Prostate gland (tissue), 2 donors: ENCODE results near the gene LTB.
A peak's percentile ranks its signal among the peaks of the same experiment; 100 is the strongest.

ENCODE experiments used
- CTCF ChIP-seq, 4 experiments: fragments of 200-600 bp in 2 of 4; fragments of 450-650 bp in 2 of 4; sonication (generic) in 2 of 4; IDR thresholded peaks; 1 replicate in 3 of 4; 2 replicates in 1 of 4; pipeline ENCODE4 v1.5.1; 2016 to 2019; ENCODE audit warnings: antibody characterized with exemption in 4 of 4, mild to moderate bottlenecking in 2 of 4, moderate library complexity in 2 of 4
- POLR2A ChIP-seq: fragments of 450-650 bp; IDR thresholded peaks from one replicate; pipeline ENCODE4 v1.6.1; 2016; ENCODE audit warnings: antibody characterized with exemption, mild to moderate bottlenecking
- POLR2AphosphoS5 ChIP-seq: sonication (generic); formaldehyde crosslinking; IDR thresholded peaks from one replicate; pipeline ENCODE4 v1.6.1; 2017; ENCODE audit warnings: antibody characterized with exemption

- TF ChIP-seq CTCF (IDR thresholded peaks at IDR 0.05) (no peak), POLR2A (no peak), POLR2AphosphoS5 (peak; percentile 84)
These were observed 40.5 kb upstream of the LTB start for GRCh38 chr6:31622684-31623091.
